Measurements from ENCODE around the gene NT5DC2. TPM values are rescaled to one million over a fixed set of nuclear protein-coding genes. Genes with fewer than 3 reads are reported as not detected.
A peak's percentile ranks its signal among the peaks of the same experiment; 100 is the strongest.
"Not testable (repeated sequence)": the region's sequence is repeated elsewhere in the genome, so short reads cannot be mapped to it uniquely, and the experiment has no call there.

Gene NT5DC2
- total RNA-seq, 2 donors from 2014 or later, result 23.5 to 24.3 TPM

GRCh38 chr3:52534281-52535183 is 875 bp upstream of the NT5DC2 start:
- Mint-ChIP-seq H3K27ac (peak overlapping the region; percentile 61), H3K27me3 (ENCODE audit: low read depth) (no peaks in the 10 kb centered on the region), H3K36me3 (ENCODE audit: insufficient read depth in 2 of 2) (peaks cover 6 to 8% of the 10 kb centered on the region in 2 donors), H3K4me1 (ENCODE audit: low read depth) (peaks cover 40% of the 10 kb centered on the region), H3K9me3 (peaks cover 0 to 3% of the 10 kb centered on the region in 2 donors), H3K4me3 (peak overlapping the region; percentile 92 to 96)
- DNase-seq, result peak in 1 of 2 donors; percentile 5
- ATAC-seq (replicated peaks in 1 of 2), result no peak

GRCh38 chr3:52532838-52533622 is 627 bp downstream of the NT5DC2 start:
- Mint-ChIP-seq H3K4me3 (peak overlapping the region; percentile 82 to 88), H3K4me1 (ENCODE audit: low read depth) (peaks cover 25% of the 10 kb centered on the region), H3K27ac (peak overlapping the region; percentile 77), H3K9me3 (no peaks in the 10 kb centered on the region), H3K36me3 (ENCODE audit: insufficient read depth in 2 of 2) (peaks cover 2% of the 10 kb centered on the region in 2 donors), H3K27me3 (ENCODE audit: low read depth) (no peaks in the 10 kb centered on the region)
- DNase-seq (peak; percentile 38 to 42), ATAC-seq (replicated peaks in 1 of 2) (peak; percentile 2 to 7)

GRCh38 chr3:52532517-52532837 is 1.2 kb downstream of the NT5DC2 start:
- peak; percentile 44 to 47 for DNase-seq
- ATAC-seq (replicated peaks in 1 of 2), result no peak
- peaks cover 2% of the 10 kb centered on the region in 2 donors for H3K36me3 Mint-ChIP-seq (ENCODE audit: insufficient read depth in 2 of 2)
- no peaks in the 10 kb centered on the region for H3K27me3 Mint-ChIP-seq (ENCODE audit: low read depth)
- peak overlapping the region; percentile 77 for H3K27ac Mint-ChIP-seq
- H3K9me3 Mint-ChIP-seq, result no peaks in the 10 kb centered on the region
- peak overlapping the region; percentile 82 to 88 for H3K4me3 Mint-ChIP-seq
- peaks cover 19% of the 10 kb centered on the region for H3K4me1 Mint-ChIP-seq (ENCODE audit: low read depth)

GRCh38 chr3:52531860-52532516 is 1.7 kb downstream of the NT5DC2 start:
- Mint-ChIP-seq H3K27ac (peak overlapping the region; percentile 77), H3K4me3 (peak overlapping the region; percentile 82 to 88), H3K9me3 (no peaks in the 10 kb centered on the region), H3K4me1 (ENCODE audit: low read depth) (peaks cover 14% of the 10 kb centered on the region), H3K36me3 (ENCODE audit: insufficient read depth in 2 of 2) (peaks cover 2% of the 10 kb centered on the region in 2 donors), H3K27me3 (ENCODE audit: low read depth) (no peaks in the 10 kb centered on the region)
- DNase-seq (peak in 1 of 2 donors; percentile 5), ATAC-seq (replicated peaks in 1 of 2) (no peak)

- peaks cover 0 to 2% of the 10 kb centered on the region in 2 donors for H3K36me3 Mint-ChIP-seq (ENCODE audit: insufficient read depth in 2 of 2)
- H3K27ac Mint-ChIP-seq, result no peak overlapping the region
- ATAC-seq (replicated peaks in 1 of 2) (no peak), DNase-seq (peak in 1 of 2 donors; percentile 0)
- H3K4me3 Mint-ChIP-seq, result no peak overlapping the region
- no peaks in the 10 kb centered on the region for H3K27me3 Mint-ChIP-seq (ENCODE audit: low read depth)
- peaks cover 11% of the 10 kb centered on the region for H3K4me1 Mint-ChIP-seq (ENCODE audit: low read depth)
- H3K9me3 Mint-ChIP-seq, result no peaks in the 10 kb centered on the region
Measured at GRCh38 chr3:52530918-52531826, 2.5 kb downstream of the NT5DC2 start.

- no peak overlapping the region for H3K27ac Mint-ChIP-seq
- no peaks in the 10 kb centered on the region for H3K4me1 Mint-ChIP-seq (ENCODE audit: low read depth)
Measured at GRCh38 chr3:52529376-52530333, 4.0 kb downstream of the NT5DC2 start.

GRCh38 chr3:52528586-52529375 is 4.9 kb downstream of the NT5DC2 start:
- Mint-ChIP-seq H3K27ac (no peak overlapping the region), H3K4me3 (no peak overlapping the region), H3K27me3 (ENCODE audit: low read depth) (no peaks in the 10 kb centered on the region), H3K4me1 (ENCODE audit: low read depth) (no peaks in the 10 kb centered on the region), H3K9me3 (no peaks in the 10 kb centered on the region), H3K36me3 (ENCODE audit: insufficient read depth in 2 of 2) (peaks cover 0 to 2% of the 10 kb centered on the region in 2 donors)
- DNase-seq (peak in 1 of 2 donors; percentile 0), ATAC-seq (replicated peaks in 1 of 2) (no peak)

More at GRCh38 chr3:52529376-52530333, 4.0 kb downstream of the NT5DC2 start:
- no peaks in the 10 kb centered on the region for H3K36me3 Mint-ChIP-seq (ENCODE audit: insufficient read depth in 2 of 2)
- H3K4me3 Mint-ChIP-seq, result no peak overlapping the region
- no peak for ATAC-seq (replicated peaks in 1 of 2)
- peak in 1 of 2 donors; percentile 0 for DNase-seq
- H3K27me3 Mint-ChIP-seq (ENCODE audit: low read depth), result no peaks in the 10 kb centered on the region
- no peaks in the 10 kb centered on the region for H3K9me3 Mint-ChIP-seq

GRCh38 chr3:52527732-52528585 is 5.7 kb downstream of the NT5DC2 start:
- H3K27me3 Mint-ChIP-seq (ENCODE audit: low read depth), result no peaks in the 10 kb centered on the region
- H3K9me3 Mint-ChIP-seq, result no peaks in the 10 kb centered on the region
- H3K4me3 Mint-ChIP-seq, result no peak overlapping the region
- DNase-seq, result peak in 1 of 2 donors; percentile 0
- no peak for ATAC-seq (replicated peaks in 1 of 2)
- H3K27ac Mint-ChIP-seq, result no peak overlapping the region
- H3K36me3 Mint-ChIP-seq (ENCODE audit: insufficient read depth in 2 of 2), result peaks cover 0 to 2% of the 10 kb centered on the region in 2 donors
- no peaks in the 10 kb centered on the region for H3K4me1 Mint-ChIP-seq (ENCODE audit: low read depth)

GRCh38 chr3:52527039-52527731 is 6.5 kb downstream of the NT5DC2 start:
- ATAC-seq (replicated peaks in 1 of 2), result no peak
- no peak overlapping the region for H3K4me3 Mint-ChIP-seq
- peaks cover 0 to 2% of the 10 kb centered on the region in 2 donors for H3K36me3 Mint-ChIP-seq (ENCODE audit: insufficient read depth in 2 of 2)
- DNase-seq, result no peak
- H3K4me1 Mint-ChIP-seq (ENCODE audit: low read depth), result no peaks in the 10 kb centered on the region
- no peaks in the 10 kb centered on the region for H3K9me3 Mint-ChIP-seq
- H3K27me3 Mint-ChIP-seq (ENCODE audit: low read depth), result no peaks in the 10 kb centered on the region
- H3K27ac Mint-ChIP-seq, result no peak overlapping the region

GRCh38 chr3:52526671-52527038 is 7.0 kb downstream of the NT5DC2 start:
- not testable (repeated sequence) for H3K4me3 Mint-ChIP-seq; H3K27ac Mint-ChIP-seq; H3K27me3 Mint-ChIP-seq (ENCODE audit: low read depth); H3K4me1 Mint-ChIP-seq (ENCODE audit: low read depth); DNase-seq; ATAC-seq (replicated peaks in 1 of 2); H3K9me3 Mint-ChIP-seq; H3K36me3 Mint-ChIP-seq (ENCODE audit: insufficient read depth in 2 of 2)
